ENCODE results near the gene FADS1.
A peak's percentile ranks its signal among the peaks of the same experiment; 100 is the strongest.

FADS1 gene

GRCh38 chr11:61844909-61845565 is 28.2 kb upstream of the FADS1 start:
- no peaks in the 10 kb centered on the region for H3K27me3 ChIP-seq (ENCODE audit: control insufficient read depth in 1 of 2, insufficient read depth in 2 of 2, low read length in 2 of 2)
- peaks cover 0 to 18% of the 10 kb centered on the region in 2 donors for H3K36me3 ChIP-seq (ENCODE audit: control insufficient read depth in 2 of 2, insufficient read depth in 2 of 2, low read length in 2 of 2)
- H3K9me3 ChIP-seq (ENCODE audit: control insufficient read depth in 2 of 2, low read length in 2 of 2), result no peaks in the 10 kb centered on the region
- H3K4me1 ChIP-seq (ENCODE audit: control insufficient read depth, insufficient read depth, low read length), result no peaks in the 10 kb centered on the region
- H3K4me3 ChIP-seq (ENCODE audit: low read length in 2 of 2), result no peak overlapping the region
- H3K9ac ChIP-seq (ENCODE audit: low read length in 2 of 2), result no peak overlapping the region
- no peak overlapping the region for H3K27ac ChIP-seq (ENCODE audit: low read length)

GRCh38 chr11:61842528-61842820 is 25.7 kb upstream of the FADS1 start:
- H3K27me3 ChIP-seq (ENCODE audit: control insufficient read depth in 1 of 2, insufficient read depth in 2 of 2, low read length in 2 of 2), result no peaks in the 10 kb centered on the region
- H3K27ac ChIP-seq (ENCODE audit: low read length), result no peak overlapping the region
- no peaks in the 10 kb centered on the region for H3K4me1 ChIP-seq (ENCODE audit: control insufficient read depth, insufficient read depth, low read length)
- no peak overlapping the region for H3K4me3 ChIP-seq (ENCODE audit: low read length in 2 of 2)
- peaks cover 0 to 11% of the 10 kb centered on the region in 2 donors for H3K36me3 ChIP-seq (ENCODE audit: control insufficient read depth in 2 of 2, insufficient read depth in 2 of 2, low read length in 2 of 2)
- H3K9me3 ChIP-seq (ENCODE audit: control insufficient read depth in 2 of 2, low read length in 2 of 2), result no peaks in the 10 kb centered on the region
- H3K9ac ChIP-seq (ENCODE audit: low read length in 2 of 2), result no peak overlapping the region

- no peaks in the 10 kb centered on the region for H3K27me3 ChIP-seq (ENCODE audit: control insufficient read depth in 1 of 2, insufficient read depth in 2 of 2, low read length in 2 of 2)
- H3K9me3 ChIP-seq (ENCODE audit: control insufficient read depth in 2 of 2, low read length in 2 of 2), result no peaks in the 10 kb centered on the region
- no peak overlapping the region for H3K9ac ChIP-seq (ENCODE audit: low read length in 2 of 2)
- no peak overlapping the region for H3K27ac ChIP-seq (ENCODE audit: low read length)
- no peaks in the 10 kb centered on the region for H3K4me1 ChIP-seq (ENCODE audit: control insufficient read depth, insufficient read depth, low read length)
- H3K4me3 ChIP-seq (ENCODE audit: low read length in 2 of 2), result no peak overlapping the region
- H3K36me3 ChIP-seq (ENCODE audit: control insufficient read depth in 2 of 2, insufficient read depth in 2 of 2, low read length in 2 of 2), result peaks cover 0 to 11% of the 10 kb centered on the region in 2 donors
Observed at GRCh38 chr11:61841636-61842527, 25.1 kb upstream of the FADS1 start.

GRCh38 chr11:61840371-61840770 is 23.6 kb upstream of the FADS1 start:
- Histone ChIP-seq H3K9ac (ENCODE audit: low read length in 2 of 2) (no peak overlapping the region), H3K4me1 (ENCODE audit: control insufficient read depth, insufficient read depth, low read length) (peaks cover under 1% of the 10 kb centered on the region), H3K4me3 (ENCODE audit: low read length in 2 of 2) (no peak overlapping the region), H3K36me3 (ENCODE audit: control insufficient read depth in 2 of 2, insufficient read depth in 2 of 2, low read length in 2 of 2) (peaks cover 0 to 11% of the 10 kb centered on the region in 2 donors), H3K27me3 (ENCODE audit: control insufficient read depth in 1 of 2, insufficient read depth in 2 of 2, low read length in 2 of 2) (no peaks in the 10 kb centered on the region), H3K9me3 (ENCODE audit: control insufficient read depth in 2 of 2, low read length in 2 of 2) (no peaks in the 10 kb centered on the region), H3K27ac (ENCODE audit: low read length) (no peak overlapping the region)

- H3K36me3 ChIP-seq (ENCODE audit: control insufficient read depth in 2 of 2, insufficient read depth in 2 of 2, low read length in 2 of 2), result peaks cover 0 to 11% of the 10 kb centered on the region in 2 donors
- no peaks in the 10 kb centered on the region for H3K27me3 ChIP-seq (ENCODE audit: control insufficient read depth in 1 of 2, insufficient read depth in 2 of 2, low read length in 2 of 2)
- no peaks in the 10 kb centered on the region for H3K9me3 ChIP-seq (ENCODE audit: control insufficient read depth in 2 of 2, low read length in 2 of 2)
- H3K4me3 ChIP-seq (ENCODE audit: low read length in 2 of 2), result no peak overlapping the region
- H3K27ac ChIP-seq (ENCODE audit: low read length), result no peak overlapping the region
- peaks cover 4% of the 10 kb centered on the region for H3K4me1 ChIP-seq (ENCODE audit: control insufficient read depth, insufficient read depth, low read length)
- H3K9ac ChIP-seq (ENCODE audit: low read length in 2 of 2), result no peak overlapping the region
Observed at GRCh38 chr11:61839742-61840141, 22.9 kb upstream of the FADS1 start.

- H3K4me3 ChIP-seq (ENCODE audit: low read length in 2 of 2), result no peak overlapping the region
- no peaks in the 10 kb centered on the region for H3K9me3 ChIP-seq (ENCODE audit: control insufficient read depth in 2 of 2, low read length in 2 of 2)
- H3K27ac ChIP-seq (ENCODE audit: low read length), result no peak overlapping the region
- peaks cover 0 to 11% of the 10 kb centered on the region in 2 donors for H3K36me3 ChIP-seq (ENCODE audit: control insufficient read depth in 2 of 2, insufficient read depth in 2 of 2, low read length in 2 of 2)
- H3K27me3 ChIP-seq (ENCODE audit: control insufficient read depth in 1 of 2, insufficient read depth in 2 of 2, low read length in 2 of 2), result no peaks in the 10 kb centered on the region
- H3K9ac ChIP-seq (ENCODE audit: low read length in 2 of 2), result no peak overlapping the region
- peaks cover 4% of the 10 kb centered on the region for H3K4me1 ChIP-seq (ENCODE audit: control insufficient read depth, insufficient read depth, low read length)
Observed at GRCh38 chr11:61838921-61839320, 22.1 kb upstream of the FADS1 start.

GRCh38 chr11:61838501-61838900 is 21.7 kb upstream of the FADS1 start:
- peaks cover 0 to 11% of the 10 kb centered on the region in 2 donors for H3K36me3 ChIP-seq (ENCODE audit: control insufficient read depth in 2 of 2, insufficient read depth in 2 of 2, low read length in 2 of 2)
- no peaks in the 10 kb centered on the region for H3K27me3 ChIP-seq (ENCODE audit: control insufficient read depth in 1 of 2, insufficient read depth in 2 of 2, low read length in 2 of 2)
- no peak overlapping the region for H3K4me3 ChIP-seq (ENCODE audit: low read length in 2 of 2)
- no peak overlapping the region for H3K27ac ChIP-seq (ENCODE audit: low read length)
- H3K4me1 ChIP-seq (ENCODE audit: control insufficient read depth, insufficient read depth, low read length), result peaks cover 4% of the 10 kb centered on the region
- no peak overlapping the region for H3K9ac ChIP-seq (ENCODE audit: low read length in 2 of 2)
- H3K9me3 ChIP-seq (ENCODE audit: control insufficient read depth in 2 of 2, low read length in 2 of 2), result no peaks in the 10 kb centered on the region

- H3K4me3 ChIP-seq (ENCODE audit: low read length in 2 of 2), result no peak overlapping the region
- no peak overlapping the region for H3K9ac ChIP-seq (ENCODE audit: low read length in 2 of 2)
- no peaks in the 10 kb centered on the region for H3K9me3 ChIP-seq (ENCODE audit: control insufficient read depth in 2 of 2, low read length in 2 of 2)
- no peak overlapping the region for H3K27ac ChIP-seq (ENCODE audit: low read length)
- peaks cover 0 to 7% of the 10 kb centered on the region in 2 donors for H3K36me3 ChIP-seq (ENCODE audit: control insufficient read depth in 2 of 2, insufficient read depth in 2 of 2, low read length in 2 of 2)
- peaks cover 0 to under 1% of the 10 kb centered on the region in 2 donors for H3K27me3 ChIP-seq (ENCODE audit: control insufficient read depth in 1 of 2, insufficient read depth in 2 of 2, low read length in 2 of 2)
- H3K4me1 ChIP-seq (ENCODE audit: control insufficient read depth, insufficient read depth, low read length), result peaks cover 8% of the 10 kb centered on the region
Observed at GRCh38 chr11:61837411-61838005, 20.7 kb upstream of the FADS1 start.

GRCh38 chr11:61836193-61836592 is 19.4 kb upstream of the FADS1 start:
- Histone ChIP-seq H3K9ac (ENCODE audit: low read length in 2 of 2) (no peak overlapping the region), H3K36me3 (ENCODE audit: control insufficient read depth in 2 of 2, insufficient read depth in 2 of 2, low read length in 2 of 2) (peaks cover 0 to 5% of the 10 kb centered on the region in 2 donors), H3K9me3 (ENCODE audit: control insufficient read depth in 2 of 2, low read length in 2 of 2) (no peaks in the 10 kb centered on the region), H3K27me3 (ENCODE audit: control insufficient read depth in 1 of 2, insufficient read depth in 2 of 2, low read length in 2 of 2) (peaks cover 0 to 2% of the 10 kb centered on the region in 2 donors), H3K4me1 (ENCODE audit: control insufficient read depth, insufficient read depth, low read length) (peaks cover 9% of the 10 kb centered on the region), H3K4me3 (ENCODE audit: low read length in 2 of 2) (no peak overlapping the region), H3K27ac (ENCODE audit: low read length) (no peak overlapping the region)

- Histone ChIP-seq H3K4me3 (ENCODE audit: low read length in 2 of 2) (no peak overlapping the region), H3K27ac (ENCODE audit: low read length) (peak overlapping the region; percentile 6), H3K4me1 (ENCODE audit: control insufficient read depth, insufficient read depth, low read length) (peaks cover 14% of the 10 kb centered on the region), H3K9me3 (ENCODE audit: control insufficient read depth in 2 of 2, low read length in 2 of 2) (no peaks in the 10 kb centered on the region), H3K36me3 (ENCODE audit: control insufficient read depth in 2 of 2, insufficient read depth in 2 of 2, low read length in 2 of 2) (no peaks in the 10 kb centered on the region), H3K9ac (ENCODE audit: low read length in 2 of 2) (no peak overlapping the region), H3K27me3 (ENCODE audit: control insufficient read depth in 1 of 2, insufficient read depth in 2 of 2, low read length in 2 of 2) (peaks cover 3 to 5% of the 10 kb centered on the region in 2 donors)
Observed at GRCh38 chr11:61834278-61835048, 17.7 kb upstream of the FADS1 start.
